ENCODE measurements around the gene TGFB2.

The TGFB2 gene

GRCh38 chr1:218336328-218336727 lies 8.8 kb upstream of the TGFB2 start:
- DNase-seq: no peak

GRCh38 chr1:218339267-218339831 lies 5.8 kb upstream of the TGFB2 start:
- DNase-seq: no peak

- DNase-seq: no peak
Observed at GRCh38 chr1:218341325-218341724, 3.8 kb upstream of the TGFB2 start.

- DNase-seq: no peak
Observed at GRCh38 chr1:218342091-218342490, 3.0 kb upstream of the TGFB2 start.

GRCh38 chr1:218345673-218346390 lies 696 bp downstream of the TGFB2 start:
- DNase-seq: peak in 8 of 14 donors; percentile 17 to 72 (median 48)

- DNase-seq: peak in 7 of 14 donors; percentile 8 to 40 (median 31)
Observed at GRCh38 chr1:218346391-218347204, 1.5 kb downstream of the TGFB2 start.

- DNase-seq: peak in 4 of 14 donors; percentile 25 to 31 (median 30)
Observed at GRCh38 chr1:218347336-218347722, 2.2 kb downstream of the TGFB2 start.

GRCh38 chr1:218347723-218348627 lies 2.8 kb downstream of the TGFB2 start:
- DNase-seq: peak in 2 of 14 donors; percentile 3 to 12

- DNase-seq: peak in 1 of 14 donors; percentile 12
Observed at GRCh38 chr1:218348628-218349071, 3.5 kb downstream of the TGFB2 start.

- DNase-seq: no peak
Observed at GRCh38 chr1:218349348-218350034, 4.4 kb downstream of the TGFB2 start.

- no peak for DNase-seq
Observed at GRCh38 chr1:218350035-218350525, 4.9 kb downstream of the TGFB2 start.

- DNase-seq: no peak
Observed at GRCh38 chr1:218350801-218351266, 5.7 kb downstream of the TGFB2 start.

- peak in 3 of 14 donors; percentile 12 to 26 (median 24) for DNase-seq
Observed at GRCh38 chr1:218351391-218352074, 6.4 kb downstream of the TGFB2 start.

- DNase-seq: no peak
Observed at GRCh38 chr1:218352075-218352438, 6.9 kb downstream of the TGFB2 start.

GRCh38 chr1:218353656-218354055 lies 8.5 kb downstream of the TGFB2 start:
- no peak for DNase-seq

GRCh38 chr1:218355278-218355677 lies 10.1 kb downstream of the TGFB2 start:
- no peak for DNase-seq

- no peak for DNase-seq
Observed at GRCh38 chr1:218357211-218357892, 12.2 kb downstream of the TGFB2 start.

- DNase-seq: no peak
Observed at GRCh38 chr1:218357893-218358232, 12.7 kb downstream of the TGFB2 start.

- no peak for DNase-seq
Observed at GRCh38 chr1:218361298-218362065, 16.3 kb downstream of the TGFB2 start.
